SH-SY5Y (cell line): ENCODE results near the gene SLC1A1.

Experiments
- GATA2 ChIP-seq: IDR thresholded peaks from 2 replicates; pipeline ENCODE4 v1.6.1; 2011; ENCODE audit warnings: mild to moderate bottlenecking, low read depth, low read length
- GATA3 ChIP-seq: IDR thresholded peaks from 2 replicates; pipeline ENCODE4 v1.6.1; 2011; ENCODE audit warnings: low read depth, mild to moderate bottlenecking, low read length, moderate library complexity

DNA sequence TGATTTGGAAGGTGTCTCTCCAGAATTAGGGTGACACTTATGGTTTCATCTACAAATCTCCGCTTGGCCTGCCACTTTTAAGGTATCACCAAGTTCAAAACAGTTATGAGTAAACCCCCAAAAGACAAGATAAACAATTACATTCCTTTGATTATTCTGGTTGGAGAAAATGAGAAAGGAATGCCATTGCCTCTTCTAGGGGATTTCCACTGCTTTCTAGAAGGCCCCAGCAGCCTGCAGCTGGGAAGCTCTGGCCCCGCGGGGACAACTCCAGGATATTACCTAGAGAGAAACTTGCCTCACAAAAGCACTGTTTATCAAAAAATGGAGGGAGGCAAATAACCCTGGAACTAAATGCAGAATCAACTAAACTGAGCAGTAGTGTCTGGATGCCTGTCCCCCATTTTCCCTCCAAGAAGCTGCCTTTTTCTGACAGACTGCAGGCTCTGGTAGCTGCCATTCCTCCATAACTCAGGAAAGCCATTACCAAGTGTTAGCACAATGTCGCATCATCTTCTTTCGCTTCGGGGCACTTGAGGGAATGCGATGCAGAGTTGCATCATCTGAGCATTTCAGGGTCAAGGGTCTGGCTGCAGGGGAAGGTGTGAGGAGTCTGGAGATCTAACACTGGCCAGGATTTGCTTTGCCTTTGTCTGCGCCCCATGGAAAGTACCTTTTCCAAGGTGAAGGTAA lies 100.3 kb downstream of the SLC1A1 start:
- TF ChIP-seq GATA2 (no peak), GATA3 (no peak)
